ENCODE data around the gene TULP4.

TULP4 gene, protein sequence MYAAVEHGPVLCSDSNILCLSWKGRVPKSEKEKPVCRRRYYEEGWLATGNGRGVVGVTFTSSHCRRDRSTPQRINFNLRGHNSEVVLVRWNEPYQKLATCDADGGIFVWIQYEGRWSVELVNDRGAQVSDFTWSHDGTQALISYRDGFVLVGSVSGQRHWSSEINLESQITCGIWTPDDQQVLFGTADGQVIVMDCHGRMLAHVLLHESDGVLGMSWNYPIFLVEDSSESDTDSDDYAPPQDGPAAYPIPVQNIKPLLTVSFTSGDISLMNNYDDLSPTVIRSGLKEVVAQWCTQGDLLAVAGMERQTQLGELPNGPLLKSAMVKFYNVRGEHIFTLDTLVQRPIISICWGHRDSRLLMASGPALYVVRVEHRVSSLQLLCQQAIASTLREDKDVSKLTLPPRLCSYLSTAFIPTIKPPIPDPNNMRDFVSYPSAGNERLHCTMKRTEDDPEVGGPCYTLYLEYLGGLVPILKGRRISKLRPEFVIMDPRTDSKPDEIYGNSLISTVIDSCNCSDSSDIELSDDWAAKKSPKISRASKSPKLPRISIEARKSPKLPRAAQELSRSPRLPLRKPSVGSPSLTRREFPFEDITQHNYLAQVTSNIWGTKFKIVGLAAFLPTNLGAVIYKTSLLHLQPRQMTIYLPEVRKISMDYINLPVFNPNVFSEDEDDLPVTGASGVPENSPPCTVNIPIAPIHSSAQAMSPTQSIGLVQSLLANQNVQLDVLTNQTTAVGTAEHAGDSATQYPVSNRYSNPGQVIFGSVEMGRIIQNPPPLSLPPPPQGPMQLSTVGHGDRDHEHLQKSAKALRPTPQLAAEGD (N-terminal part only)

DNA sequence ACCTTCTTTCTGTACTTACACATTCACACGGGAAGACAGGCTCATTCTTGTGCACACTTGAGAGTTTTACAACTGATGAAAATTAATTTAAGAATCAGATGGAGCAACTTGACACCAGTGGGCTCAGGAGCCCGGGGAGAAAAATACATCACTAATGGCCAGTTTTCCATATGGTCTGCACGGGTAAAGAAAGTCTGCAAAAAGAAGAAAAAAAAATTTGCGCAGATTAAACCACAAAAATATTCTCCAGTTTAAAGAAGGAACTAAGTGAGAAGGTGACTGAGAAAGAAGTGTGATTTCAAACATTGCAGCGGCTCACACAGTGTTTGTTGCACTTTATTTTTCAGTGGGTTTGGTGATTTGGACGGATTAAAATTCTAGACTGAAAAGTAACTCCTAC, at the start of gene TULP4:
Gene TULP4, plus strand, starts transcription at position 301 of the 400 bp plus-strand sequence. CDS start 1,552 bp downstream, outside the sequence.
- DNase-seq (ENCODE audit: low read depth): no peak

DNA sequence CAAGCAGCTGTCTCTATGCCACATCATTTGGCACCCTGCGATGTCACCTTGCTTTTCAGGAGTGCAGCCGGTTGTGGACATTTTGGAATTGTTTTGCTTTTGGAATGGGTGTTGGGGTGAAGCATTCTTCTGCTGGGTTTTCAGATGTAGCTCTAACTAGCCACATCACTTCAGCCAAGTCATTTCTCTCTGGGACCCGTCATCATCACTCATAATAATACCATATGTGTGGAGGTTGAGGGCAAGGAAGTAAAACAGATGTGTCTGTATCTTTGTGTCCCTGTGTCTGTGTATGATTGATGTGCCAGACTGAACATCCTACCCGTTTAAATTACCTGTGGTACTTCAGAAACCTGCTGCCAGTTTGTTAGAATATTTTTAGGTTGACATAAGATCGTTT, 49.5 kb upstream of the TULP4 start:
- no peak for DNase-seq (ENCODE audit: low read depth)

DNA sequence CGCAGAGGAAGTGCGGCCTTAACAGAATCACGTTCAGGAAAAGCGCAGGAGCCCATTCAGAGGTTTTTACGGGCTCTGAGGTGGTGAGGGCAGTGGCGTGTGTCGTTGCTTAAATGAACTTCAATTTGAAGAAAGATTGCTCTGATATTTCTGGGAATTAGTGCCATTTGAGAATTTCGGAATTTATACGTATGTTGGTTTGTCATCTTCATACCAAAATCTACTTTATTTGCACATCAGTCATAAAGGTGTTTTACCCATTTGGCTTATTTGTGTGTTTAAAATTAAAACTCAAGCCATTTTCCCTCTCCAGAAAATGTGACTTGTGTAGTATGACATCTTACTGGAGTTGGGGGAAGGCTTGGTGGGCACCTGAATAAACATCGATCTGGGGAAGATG, 48.1 kb upstream of the TULP4 start:
- DNase-seq (ENCODE audit: low read depth): no peak

DNA sequence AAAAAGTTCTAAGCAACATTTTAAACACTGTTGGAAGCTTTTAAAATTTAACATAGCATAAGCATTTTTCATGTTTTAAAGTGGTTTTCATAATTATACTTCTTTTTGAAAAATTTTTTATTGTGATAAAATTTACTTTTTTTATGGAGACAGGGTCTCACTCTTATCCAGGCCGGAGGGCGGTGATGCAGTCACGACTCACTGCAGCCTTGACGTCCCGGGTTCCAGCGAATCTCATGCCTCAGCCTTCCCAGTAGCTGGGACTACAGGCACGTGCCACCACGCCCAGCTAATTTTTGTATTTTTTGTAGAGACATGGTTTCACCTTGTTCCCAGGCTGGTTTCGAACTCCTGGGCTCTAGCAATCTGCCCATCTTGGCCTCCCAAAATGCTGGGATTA, 46.1 kb upstream of the TULP4 start:
- DNase-seq (ENCODE audit: low read depth): no peak

DNA sequence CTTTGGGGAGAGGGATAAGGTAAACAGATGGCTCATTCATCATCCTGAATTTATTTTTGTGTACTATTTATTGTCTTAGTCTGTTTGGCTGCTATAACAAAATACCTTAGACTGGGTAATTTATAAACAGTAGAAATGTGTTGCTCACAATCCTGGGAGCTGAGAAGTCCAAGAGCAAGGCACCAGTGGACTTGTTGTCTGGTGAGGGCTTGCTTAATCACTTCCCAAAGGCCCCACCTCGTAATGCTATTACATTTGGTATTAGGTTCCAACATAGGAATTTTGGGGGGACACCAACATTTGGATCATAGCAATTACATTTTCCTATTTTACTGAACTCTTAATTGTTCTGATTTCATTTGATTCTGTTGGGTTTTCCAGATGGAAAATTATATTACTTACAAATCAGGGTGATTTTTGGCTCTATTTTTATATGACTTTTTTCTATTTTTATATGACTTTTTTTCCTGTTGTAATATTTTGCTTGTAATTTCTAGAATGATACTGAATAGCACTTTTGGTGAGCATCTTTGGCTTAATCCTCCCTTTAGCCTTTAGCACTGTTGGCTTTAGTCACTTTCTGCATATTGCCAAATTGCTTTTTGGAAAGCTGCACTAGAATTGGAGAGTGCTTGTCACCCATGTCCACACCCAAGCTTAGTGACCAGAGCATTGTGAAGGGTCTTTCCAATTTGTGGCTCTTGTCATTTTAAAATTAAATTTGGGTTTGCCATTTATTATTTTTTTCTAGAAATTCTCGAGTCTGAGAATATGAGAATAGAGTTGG, 43.7 kb upstream of the TULP4 start:
- DNase-seq (ENCODE audit: low read depth): no peak

DNA sequence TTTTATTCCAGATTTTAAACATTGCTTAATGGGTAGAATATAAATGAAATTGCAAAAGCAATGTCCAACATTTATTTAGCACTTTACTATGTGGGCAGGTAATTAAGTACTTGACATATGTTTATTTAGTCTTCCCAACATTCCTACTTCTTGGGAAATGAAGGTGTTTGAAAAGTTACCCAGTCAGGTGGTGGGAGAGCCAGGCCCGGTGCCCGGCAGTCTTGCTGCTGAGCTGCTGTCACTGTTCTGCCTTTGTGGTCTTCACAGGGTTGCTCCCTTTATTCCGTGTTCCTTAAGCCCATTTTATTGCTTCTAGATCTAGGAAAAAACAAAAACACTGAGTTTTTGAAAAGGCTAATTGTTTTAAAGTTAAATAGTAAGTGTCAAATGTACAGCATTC, 42.6 kb upstream of the TULP4 start:
- DNase-seq (ENCODE audit: low read depth): no peak

DNA sequence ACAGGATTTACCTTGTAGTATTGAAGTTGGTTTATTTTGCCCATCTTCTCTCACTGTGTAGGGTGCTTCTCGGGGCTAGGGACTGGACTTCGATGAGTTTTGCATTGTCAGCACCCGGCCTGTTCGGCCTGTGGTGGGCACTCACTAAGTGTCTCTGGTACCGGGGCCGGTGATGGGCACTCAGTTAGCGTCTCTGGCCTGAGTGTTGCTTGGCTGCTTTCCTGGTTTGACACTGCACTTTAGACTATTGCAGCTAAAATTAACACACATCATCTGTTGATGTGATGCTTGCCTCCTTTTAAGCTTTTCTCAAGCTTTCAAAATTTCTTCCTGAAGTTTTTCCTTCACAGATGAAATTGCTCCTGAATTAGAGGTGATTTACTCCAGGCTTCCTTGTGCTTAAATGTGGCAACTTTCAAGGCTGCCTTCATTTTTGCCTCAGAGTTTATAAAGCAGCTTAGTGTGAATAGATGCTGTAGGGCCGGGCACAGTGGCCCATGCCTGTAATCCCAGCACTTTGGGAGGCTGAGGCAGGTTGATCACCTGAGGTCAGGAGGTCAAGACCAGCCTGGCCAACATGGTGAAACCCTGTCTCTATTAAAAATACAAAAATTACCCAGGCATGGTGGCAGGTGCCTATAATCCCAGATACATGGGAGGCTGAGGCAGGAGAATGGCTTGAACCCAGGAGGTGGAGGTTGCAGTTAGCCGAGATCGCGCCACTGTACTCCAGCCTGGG, 41.7 kb upstream of the TULP4 start:
- DNase-seq (ENCODE audit: low read depth): no peak

DNA sequence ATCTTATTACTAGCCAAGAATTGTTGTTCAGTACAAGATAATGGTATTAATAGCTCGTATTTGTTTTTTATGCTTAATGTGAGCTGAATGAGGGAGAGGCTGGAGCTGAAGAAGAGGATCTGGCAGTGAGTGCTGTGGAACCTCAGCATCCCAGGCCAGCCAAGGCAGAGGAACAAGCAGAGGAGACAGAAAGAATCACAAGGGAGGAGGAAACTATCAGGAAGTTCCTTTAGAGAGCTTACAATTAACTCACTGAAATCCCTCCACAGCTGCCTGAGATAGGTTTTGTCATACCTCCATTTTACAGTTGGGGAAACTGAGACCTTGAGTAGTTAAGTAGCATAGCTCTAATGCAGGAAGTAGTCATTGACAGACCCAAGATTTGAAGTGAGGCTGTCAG, 39.9 kb upstream of the TULP4 start:
- no peak for DNase-seq (ENCODE audit: low read depth)

DNA sequence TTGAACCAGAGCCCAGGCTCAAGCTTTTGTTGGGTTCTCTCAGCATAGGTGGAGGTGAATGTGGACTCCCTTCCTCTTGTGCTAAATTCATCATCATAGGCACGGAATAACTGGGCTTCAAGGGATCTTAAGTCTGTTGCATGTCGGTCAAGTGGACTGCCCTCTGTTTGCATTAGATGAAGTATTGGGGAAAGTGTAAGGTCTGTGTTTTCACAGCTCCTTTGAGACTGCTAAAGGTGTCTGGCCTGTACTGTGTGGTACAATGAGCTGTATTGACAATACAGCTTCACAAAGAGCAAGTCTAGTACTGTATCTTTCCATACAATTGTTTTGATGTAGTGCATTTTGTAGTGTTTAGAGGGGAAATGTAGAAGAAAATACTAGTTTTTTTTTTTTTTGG, 34.3 kb upstream of the TULP4 start:
- DNase-seq (ENCODE audit: low read depth): no peak

DNA sequence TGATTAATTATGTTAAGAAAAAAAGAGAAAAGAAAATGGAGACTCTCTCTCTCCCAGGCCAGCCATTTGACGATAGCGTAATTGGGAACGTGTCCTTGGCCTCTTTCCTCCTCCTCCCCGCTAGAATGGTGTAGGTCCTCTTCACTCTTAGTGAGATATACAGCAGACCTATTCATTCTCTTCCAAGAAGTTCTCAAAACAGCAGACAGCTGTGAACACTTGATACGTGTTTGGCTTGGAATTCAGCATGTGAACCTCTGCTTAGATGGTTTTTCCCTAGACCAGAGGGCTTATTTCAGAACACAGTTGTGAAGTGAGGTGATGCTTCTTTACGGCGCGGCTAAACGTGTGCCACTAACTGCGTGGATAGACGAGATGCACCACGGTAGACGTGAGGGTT, 32.6 kb upstream of the TULP4 start:
- no peak for DNase-seq (ENCODE audit: low read depth)

DNA sequence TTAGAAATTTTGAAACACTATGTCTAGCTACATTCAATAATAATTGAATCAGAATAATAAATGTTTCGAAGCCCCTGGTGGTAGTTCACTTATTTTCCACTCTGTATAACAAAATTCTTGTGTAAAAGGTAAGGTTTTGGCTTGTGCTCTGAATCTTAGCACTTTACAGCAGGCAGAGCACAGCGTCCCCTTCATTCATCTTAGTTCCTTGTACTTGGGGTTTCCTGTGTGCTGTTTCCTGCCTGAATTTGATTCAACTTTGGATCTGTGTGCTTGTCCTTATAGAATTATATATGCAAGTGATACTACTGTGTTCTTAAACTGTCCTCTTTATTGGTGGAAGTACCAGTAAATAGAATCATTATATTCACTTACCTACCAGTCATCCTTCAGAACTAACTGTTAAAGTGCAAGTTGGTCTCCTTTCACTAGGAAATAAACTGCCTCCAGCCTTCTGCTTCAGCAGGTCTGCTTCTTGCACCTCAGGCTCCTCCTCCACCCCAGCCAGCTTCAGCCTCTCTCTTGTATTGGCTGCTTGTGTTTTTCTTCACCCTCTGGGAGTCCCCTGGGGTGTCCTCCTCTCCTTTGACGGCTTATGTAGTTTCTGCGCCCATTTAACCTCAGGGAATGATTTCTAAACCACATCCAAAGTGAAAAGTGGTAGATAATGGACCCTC, 28.8 kb upstream of the TULP4 start:
- peak; percentile 19 for DNase-seq (ENCODE audit: low read depth)

DNA sequence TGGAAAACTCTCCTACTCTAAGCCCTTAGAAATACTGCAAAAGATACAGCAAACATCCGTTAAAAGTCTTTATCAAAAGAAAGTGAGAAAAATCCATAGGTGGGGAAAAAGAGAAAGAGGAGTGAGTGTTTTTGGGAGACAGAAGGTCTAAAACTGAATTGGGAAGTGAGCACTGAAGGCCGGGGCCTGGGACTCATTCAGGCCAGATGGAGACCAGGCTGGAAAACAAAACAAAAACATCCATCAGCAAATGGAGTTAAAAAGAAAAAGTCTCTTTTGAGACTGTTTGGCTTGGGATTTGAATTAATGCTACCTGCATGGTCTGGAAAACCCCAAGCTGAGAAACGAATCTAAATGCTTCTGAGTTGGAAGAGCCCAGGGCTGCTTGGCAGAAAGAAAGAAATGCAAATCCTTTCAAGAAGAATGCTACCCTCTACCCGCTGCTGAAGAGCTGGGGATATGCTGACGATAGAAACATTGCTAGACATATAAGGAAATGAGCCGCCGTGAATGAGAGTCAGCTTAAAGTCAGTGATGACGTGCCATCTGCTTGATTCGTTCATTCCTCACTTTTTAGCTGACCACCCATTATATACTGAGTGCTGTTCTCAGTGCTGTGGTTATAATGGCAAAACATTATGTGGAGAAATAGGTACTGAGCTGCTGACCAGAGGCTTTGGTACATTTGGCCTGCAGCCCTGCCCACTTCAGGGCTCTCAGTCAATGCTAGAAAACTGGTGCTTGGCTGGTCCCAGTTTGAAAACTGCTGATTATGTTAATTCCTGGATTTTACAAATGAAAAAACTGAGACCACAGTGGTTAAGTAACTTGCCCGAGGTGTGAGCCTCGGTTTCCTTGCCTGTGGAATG, 28.0 kb upstream of the TULP4 start:
- peak; percentile 26 for DNase-seq (ENCODE audit: low read depth)

DNA sequence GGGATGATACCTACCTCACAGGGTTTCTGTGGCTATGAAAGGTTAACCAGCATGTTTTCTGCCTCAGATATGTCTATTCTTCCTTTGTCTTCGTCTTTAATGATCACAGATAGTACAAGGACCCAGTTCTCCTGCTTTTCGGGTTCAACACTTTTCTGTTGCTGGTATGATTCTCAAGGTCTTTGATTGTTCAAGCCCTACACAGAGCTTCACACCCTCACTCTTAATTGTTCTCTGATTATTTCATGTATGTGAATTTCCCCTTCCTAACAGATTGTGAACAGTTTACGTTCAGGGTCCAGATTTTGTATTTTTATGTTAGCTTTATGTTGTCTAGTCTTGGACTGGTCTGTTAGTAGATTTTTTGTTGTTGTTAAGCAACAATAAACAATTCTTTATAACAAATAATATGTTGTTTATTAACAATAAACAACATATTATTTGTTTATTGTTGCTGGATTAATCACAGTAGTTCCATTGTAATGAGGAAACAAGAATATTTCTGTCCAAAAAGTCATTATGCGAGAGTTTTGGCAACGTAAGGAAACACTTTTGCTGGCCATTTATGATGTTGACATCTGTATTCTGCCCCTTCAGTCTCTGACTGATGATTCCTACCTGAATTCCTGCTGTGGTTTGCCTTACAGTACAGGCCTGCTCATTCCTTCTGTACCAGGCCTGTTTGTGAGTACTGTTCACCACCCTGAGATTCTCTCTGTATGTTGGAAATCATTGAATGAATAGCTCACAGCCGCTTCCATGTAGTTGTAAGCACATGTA, 27.2 kb upstream of the TULP4 start:
- no peak for DNase-seq (ENCODE audit: low read depth)

DNA sequence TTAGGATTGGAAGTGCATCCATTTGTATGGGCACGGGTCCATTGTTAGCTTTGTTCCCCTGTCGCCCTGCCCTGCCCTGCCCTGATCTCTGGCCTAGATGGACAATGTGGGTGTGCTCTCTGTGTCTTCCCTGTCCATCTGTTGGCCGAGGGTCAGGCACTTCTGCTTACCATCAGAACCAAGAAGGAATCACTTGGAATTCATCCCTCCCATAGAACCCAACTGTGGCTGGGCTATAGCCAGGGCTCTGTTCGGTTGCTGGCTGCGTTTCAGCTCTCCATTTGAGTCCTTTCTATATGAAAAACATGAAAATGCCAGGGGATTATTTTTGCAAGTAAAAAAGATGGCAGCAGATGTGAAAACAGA, 26.6 kb upstream of the TULP4 start:
- no peak for DNase-seq (ENCODE audit: low read depth)

DNA sequence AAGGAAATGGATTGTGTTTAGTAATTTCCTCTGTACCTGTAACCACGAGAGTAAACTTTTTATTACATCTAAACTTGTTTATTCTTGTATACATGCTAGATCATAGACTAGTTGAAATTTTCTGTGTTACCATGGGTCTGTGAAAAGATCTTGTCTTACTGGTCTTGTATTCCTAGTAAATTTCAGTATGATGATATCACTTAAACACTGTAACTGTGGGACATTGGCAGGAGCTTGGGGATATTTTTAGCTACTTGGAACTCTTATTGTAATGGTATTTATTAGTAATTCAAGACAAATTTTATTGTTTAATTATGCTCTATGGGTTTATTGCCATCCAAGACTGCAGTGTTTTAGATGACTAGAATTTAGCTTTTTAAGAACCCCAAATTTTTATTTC, 25.9 kb upstream of the TULP4 start:
- no peak for DNase-seq (ENCODE audit: low read depth)

DNA sequence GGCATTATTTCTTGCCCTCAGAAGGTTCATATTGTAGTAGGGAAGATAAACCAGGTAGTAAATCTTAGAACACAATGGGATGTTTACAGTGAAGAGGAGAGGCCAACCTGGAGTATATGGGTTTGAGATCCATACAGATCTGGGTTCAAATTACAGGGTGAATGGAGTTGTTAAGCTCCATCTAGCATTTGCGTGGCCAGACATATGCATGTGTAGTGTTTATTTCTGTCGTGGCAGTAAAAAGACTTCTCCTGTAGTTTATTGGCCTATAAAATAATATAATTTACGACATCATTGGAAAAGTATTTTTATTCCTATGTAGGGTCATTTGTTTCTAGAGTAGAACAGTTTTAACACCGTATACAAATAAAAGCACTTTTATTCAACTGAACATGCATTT, 25.2 kb upstream of the TULP4 start:
- no peak for DNase-seq (ENCODE audit: low read depth)

DNA sequence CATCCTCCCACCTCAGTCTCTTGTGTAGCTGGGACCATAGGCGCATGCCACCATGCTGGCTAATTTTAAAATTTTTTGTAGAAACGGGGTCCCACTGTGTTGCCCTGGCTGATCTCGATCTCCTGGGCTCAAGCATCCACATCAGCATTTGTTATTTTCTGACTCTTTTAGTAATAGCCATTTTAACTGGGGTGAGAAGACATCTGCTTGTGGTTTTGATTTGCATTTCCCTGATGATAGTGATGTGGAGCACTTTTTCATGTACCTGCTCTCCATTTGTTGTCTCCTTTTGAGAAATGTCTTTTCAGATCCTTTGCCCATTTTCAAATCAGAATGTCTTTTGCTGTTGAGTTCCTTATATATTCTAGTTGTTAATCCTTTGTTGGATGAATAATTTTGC, 22.2 kb upstream of the TULP4 start:
- DNase-seq (ENCODE audit: low read depth): no peak

DNA sequence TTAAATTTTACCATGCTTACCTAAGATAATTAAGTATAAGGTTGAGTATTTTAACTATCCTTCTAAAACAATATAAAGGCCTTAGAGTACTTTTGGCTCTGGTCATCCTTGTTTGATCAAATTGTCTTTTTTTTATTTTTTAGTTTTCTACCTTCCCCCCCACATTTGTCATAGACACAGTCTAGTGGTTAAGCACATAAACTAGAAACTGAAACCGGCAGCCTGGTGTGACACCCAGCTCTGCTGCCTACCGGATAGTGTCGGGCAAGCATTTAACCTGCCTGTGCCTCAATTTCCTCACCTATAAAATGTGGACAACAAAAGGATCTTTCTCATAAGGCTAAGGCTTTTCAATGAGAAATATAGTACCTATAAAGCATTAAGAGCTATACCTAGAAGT, 21.6 kb upstream of the TULP4 start:
- no peak for DNase-seq (ENCODE audit: low read depth)

DNA sequence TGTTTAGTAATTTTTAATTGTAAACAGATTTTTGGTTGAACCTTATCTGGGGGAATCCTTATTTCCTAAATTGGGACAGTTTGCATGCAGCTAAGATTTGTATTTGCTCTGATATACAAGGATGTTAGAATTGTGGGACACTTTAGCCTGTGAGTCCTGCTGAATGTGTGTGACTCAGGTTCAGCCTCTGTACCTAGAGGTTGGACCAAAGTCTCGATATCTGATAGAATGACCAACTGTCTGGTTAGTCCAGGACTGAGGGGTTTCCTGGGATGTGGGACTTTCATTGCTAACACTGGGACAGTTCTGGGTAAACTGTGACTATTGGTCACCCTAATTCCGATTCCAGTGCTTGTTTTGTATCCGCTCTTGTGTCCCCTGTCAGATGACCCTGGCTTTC, 20.2 kb upstream of the TULP4 start:
- no peak for DNase-seq (ENCODE audit: low read depth)

DNA sequence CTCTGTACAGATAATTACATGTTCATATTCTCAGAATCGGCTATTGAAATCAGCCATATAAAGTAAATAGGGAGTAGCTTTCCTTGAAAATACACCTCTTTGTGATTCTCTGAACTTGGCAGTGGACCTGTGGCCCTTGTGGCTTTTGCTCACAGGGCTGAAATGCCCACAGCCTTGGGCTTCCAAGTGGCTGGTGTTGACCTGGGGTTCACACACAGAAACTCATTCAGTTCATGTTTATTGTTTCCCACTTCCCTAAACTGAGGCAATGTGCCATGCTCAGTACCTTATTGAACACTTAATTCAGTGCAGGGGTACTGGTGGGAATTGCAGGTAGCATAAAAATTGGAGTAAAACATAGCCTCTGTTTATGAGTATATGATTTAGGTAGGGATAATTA, 19.1 kb upstream of the TULP4 start:
- no peak for DNase-seq (ENCODE audit: low read depth)

Measured in T-helper 22 cell (primary cell).